ENCODE measurements around the gene PTPN1.
"Not testable (repeated sequence)": the region's sequence is repeated elsewhere in the genome, so short reads cannot be mapped to it uniquely, and the experiment has no call there.

Gene PTPN1

DNA sequence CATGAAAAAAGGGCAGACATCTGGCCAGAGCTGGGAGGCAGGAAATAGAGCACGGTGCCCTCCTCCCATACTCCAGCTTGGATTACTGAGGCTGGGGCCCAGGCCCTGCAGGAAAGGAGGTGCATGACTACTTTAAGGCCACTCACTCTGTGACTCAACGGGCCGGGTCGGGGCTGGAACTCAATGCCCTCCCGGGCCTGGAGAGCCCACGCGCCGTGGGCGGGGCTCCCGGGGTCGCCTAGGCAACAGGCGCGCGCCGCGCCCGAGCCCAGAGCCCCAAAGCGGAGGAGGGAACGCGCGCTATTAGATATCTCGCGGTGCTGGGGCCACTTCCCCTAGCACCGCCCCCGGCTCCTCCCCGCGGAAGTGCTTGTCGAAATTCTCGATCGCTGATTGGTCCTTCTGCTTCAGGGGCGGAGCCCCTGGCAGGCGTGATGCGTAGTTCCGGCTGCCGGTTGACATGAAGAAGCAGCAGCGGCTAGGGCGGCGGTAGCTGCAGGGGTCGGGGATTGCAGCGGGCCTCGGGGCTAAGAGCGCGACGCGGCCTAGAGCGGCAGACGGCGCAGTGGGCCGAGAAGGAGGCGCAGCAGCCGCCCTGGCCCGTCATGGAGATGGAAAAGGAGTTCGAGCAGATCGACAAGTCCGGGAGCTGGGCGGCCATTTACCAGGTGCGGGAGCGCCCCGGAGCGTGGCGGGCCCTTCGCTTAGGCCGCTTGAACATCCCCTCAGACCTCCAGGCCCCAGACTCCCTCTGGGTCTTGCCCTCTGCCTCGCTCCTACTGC, at the start of gene PTPN1:
Gene PTPN1, plus strand, starts transcription at position 461 of the 783 bp plus-strand sequence. Its CDS starts 145 bp downstream, at position 606.
- peak; percentile 100 for DNase-seq (ENCODE audit: insufficient read length, low spot score)
- peak; percentile 99 for FAIRE-seq

DNA sequence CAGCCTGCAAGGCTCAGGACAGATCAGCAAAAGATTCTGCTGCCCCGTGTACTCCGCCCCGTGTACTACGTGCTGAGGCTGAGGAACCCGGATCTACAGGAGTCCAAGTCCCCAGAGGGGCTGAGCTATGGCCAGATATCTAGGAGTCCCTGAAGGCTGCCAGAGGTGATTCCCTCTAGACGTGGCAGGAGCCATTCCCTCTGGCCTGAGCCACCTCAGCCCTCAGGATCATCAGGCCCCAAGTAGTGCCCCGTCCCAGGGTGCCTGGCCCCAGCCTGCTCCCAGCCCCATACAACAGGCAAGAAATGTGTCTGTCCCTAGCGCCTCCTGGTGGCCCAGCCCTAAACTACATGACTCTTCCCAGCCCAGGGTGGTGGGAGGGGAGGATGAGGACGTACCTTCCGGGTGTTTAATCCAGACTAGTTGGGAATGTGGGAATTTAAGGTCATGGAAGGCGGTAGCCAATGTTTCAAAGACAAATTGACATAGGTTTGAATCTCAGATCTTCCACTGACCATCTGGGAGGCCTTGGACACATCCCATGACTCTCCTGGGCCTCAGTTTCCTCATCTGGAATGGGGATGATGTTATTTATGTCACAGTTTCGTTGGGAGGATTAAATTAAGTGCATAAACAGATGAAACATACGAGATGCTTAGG, 49.4 kb upstream of the PTPN1 start:
- FAIRE-seq (peak; percentile 95), DNase-seq (ENCODE audit: insufficient read length, low spot score) (peak; percentile 99)

DNA sequence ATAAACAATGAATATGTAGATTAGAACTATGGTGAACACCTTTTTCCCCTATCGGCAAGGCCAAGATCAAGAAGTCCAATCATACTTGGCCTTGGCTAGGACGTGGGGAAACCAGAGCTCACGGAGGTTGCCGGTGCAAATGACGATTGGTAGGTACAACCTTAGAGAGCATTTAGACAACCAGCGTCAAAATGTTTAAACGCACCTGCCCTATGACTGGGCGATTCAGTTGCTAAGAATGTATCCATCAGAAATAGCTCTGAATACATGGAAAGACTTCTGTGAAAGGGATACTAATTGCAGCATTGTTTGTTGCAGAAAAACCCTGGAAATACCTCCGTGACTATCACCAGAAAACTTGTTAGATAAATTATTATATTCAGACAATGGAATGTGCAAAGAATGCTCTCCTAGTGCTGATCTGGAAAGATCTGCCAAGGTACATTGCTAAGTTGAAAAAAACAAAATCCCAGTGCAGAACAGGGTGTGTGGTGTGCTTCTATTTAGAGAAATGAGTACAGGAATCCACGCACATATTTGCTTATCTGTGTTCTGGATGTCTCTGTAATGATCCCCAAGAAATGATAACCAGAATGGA, 48.0 kb upstream of the PTPN1 start:
- no peak for FAIRE-seq
- no peak for DNase-seq (ENCODE audit: insufficient read length, low spot score)

DNA sequence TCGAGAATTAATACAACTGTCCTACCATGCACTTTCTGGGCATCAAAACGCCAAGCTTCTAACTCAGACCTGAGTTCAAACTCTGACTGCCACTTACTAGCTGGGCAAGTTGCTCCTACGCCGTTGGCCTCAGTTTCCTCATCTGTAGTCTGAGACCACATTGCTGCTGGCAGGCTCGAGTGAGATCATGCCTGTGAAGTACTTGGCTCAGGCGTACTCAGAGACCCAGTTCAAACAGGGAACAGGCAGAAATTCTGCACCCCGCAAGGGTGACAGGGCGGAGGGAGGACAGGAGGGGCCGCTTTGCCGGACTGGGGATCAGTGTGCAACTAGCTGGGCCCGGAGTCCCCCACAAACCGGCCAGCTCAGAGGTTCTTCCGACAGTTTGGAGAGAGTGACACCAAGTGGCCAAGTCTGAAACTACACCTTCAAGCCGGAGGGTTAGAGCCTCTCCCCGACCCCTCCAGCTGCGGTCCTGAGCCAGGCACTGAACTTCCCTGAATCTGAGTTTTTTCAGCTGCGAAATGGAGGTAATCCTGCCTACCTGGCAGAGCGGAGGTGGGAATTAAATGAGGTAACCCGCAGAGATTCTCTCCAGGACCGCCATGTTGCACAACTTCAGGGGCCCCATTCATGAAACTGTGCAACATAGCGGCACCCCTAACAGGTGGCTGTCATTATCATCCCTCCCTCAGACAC, 46.0 kb upstream of the PTPN1 start:
- DNase-seq (ENCODE audit: insufficient read length, low spot score) (peak; percentile 87), FAIRE-seq (peak; percentile 60)

DNA sequence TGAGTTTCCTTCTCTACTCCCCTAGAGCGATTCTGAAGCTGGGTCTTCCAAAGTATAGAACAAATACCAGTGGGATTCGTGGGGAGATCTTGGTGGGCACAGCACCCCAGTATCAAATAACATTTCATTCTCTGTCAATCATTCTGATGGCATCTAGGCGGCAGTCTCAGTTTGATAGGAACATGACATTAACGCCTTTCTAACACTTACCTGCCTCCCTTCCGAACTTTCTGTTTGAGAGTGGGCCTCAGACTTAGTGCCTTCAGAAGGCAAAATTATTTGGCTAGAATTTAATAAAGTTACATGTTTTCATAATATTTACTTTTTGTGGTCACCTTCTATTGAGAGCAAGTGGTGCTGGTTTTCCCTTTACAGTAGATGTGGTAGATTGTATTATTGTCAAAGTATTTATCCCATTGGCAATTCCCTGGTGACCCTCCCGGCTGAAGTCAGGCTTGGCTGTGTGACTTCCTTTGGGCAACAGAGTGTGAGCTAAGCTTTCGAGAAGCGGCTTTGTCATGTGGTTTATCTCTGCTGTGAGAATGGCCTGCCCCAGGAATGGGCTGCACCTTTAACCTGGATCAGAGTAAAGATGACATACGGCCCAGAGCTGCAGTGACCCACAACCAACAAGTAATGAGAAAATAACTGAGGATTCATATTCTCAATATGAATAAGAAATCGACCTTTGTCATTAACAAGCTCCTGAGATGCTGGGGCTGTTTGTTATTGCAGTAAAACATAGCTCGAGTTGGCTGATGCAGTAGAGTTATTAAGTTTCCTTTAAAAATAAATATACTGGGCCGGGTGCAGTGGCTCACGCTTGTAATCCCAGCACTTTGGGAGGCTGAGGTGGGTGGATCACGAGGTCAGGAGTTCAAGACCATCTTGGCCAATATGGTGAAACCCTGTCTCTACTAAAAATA, 45.2 kb upstream of the PTPN1 start:
- FAIRE-seq (no peak), DNase-seq (ENCODE audit: insufficient read length, low spot score) (no peak)

DNA sequence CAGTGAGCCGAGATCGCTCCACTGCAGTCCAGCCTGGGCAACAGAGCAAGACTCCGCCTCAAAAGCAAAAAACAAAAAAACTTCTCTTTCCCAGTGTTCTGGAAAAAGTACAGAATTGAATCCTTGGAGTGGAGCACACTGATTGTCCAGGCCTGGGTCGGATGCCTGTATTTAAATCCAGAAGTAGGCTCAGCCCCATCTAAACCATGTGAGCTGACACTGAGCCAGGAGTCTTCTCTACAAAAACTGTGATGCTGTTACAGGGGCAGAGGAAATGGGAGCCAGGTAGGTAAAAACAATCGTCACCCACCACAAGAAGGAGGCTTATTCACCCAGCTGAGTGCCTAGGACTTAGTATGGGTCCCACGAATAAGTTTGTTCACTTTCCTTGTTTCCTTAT, 43.0 kb upstream of the PTPN1 start:
- no peak for FAIRE-seq
- DNase-seq (ENCODE audit: insufficient read length, low spot score) = no peak

DNA sequence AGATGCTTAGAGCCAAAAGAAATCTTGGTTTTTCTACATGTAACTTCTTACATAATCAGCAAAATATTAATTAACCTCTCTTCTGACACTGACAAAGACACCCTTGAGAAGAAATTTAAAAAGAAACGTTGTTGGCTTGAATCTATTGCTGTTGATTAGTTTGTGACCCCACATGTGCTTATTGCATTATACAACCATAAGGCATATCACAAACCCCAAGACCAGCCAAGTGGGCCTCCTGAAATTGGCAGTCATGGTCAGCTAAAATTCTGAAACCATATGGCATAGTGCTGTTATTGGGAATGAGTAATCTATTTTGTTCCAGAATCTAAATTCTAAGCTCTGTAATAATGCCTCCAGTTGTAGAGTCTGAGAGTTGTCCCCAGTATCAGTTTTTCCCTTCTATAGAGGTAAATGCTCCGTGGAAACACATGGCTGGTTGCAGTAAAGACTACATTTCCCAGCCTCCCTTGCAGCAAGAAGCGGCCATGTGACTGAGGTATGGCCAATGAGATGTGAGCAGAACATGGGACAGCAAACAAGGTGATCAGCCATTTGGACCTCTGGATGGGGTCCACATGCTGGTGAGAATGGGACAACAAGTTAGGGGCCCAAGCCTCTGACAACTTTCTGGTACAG, 42.3 kb upstream of the PTPN1 start:
- FAIRE-seq = peak; percentile 91
- DNase-seq (ENCODE audit: insufficient read length, low spot score) = peak; percentile 81

DNA sequence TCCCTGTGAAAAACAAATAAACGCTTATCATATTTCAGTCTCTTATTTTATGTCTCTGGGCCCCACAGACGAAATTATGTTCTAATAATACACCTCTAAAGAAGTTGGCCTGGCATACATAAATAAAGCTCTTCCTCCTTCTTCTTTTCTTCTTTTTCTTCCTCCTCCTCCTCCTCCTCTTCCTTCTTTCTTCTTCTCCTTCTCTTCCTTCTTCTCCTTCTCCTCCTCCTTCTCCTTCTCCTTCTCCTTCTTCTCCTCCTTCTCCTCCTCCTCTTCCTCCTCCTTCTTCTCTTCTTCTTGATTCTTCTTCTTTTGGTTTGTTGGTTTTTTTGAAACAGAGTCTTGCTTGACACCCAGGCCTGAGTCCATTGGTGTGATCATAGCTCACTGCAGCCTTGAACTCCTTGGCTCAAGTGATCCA, 41.8 kb upstream of the PTPN1 start:
- FAIRE-seq = no peak
- no peak for DNase-seq (ENCODE audit: insufficient read length, low spot score)

DNA sequence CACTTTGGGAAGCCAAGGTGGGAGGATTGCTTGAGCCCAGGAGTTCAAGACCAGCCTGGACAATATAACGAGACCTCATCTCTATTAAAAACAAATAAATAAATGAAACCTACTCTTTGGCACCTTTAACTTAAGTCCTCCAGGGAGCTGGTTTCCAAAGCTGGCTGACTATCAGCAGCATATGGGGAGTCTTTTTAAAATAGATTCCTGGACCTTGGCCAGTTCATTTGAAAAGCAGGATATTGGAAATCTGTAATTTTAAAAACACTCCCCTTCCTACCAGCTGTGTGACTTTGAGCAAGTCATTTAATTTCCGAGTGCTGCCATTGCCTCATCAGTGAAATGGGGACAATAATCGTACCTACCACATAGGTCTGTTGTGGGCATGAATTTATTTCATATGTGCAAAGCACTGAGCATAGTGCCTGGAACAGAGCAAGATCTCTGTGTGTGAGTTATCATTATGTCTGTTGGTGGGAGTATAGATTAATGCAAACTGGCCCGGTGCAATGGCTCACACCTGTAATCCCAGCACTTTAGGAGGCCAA, 40.9 kb upstream of the PTPN1 start:
- FAIRE-seq (no peak), DNase-seq (ENCODE audit: insufficient read length, low spot score) (no peak)

DNA sequence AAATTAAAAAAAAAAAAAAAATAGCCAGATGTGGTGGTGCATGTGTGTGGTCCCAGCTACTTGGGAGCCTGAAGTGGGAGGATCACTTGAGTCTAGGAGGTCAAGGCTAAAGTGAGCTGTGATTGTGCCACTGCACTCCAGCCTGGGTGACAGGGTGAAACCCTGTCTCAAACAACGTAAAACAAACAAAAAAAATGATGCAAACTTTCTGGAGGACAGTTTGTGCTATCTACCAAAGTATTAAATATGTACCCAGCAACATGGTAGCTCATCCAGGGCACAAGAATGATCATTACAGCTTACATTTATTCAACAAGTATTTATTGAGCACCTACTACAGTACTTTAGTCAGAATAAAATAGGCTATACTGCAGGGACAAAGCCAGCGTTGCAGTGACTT, 40.4 kb upstream of the PTPN1 start:
- DNase-seq (ENCODE audit: insufficient read length, low spot score) = no peak
- peak; percentile 42 for FAIRE-seq

DNA sequence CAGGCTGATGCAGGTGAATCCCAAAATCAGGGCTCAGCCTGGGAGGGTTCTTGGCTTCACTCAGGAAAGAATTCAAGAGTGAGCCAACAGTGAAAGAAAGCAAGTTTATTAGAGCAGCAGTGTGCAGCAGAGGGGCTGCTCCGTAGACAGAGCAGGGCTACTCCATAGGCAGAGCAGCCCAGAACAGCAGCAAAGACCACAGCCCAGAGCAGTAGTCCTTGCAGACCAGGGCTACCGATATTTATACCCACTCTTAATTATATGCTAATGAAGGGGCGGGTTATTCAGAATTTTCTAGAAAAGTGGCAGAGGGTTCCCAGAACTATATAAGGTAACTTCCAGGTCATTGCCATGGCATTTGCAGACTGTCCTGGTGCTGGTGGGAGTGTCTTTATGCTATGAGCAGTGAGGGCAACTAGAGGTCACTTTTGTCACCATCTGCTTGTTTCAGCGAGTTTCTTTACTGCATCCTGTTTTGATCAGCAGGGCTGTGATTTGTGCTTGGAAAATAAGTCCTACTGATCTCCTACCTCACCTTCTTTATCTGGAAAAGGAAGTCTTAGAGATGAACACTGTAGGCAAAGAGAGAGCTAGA, 39.8 kb upstream of the PTPN1 start:
- peak; percentile 9 for FAIRE-seq
- DNase-seq (ENCODE audit: insufficient read length, low spot score) = no peak

DNA sequence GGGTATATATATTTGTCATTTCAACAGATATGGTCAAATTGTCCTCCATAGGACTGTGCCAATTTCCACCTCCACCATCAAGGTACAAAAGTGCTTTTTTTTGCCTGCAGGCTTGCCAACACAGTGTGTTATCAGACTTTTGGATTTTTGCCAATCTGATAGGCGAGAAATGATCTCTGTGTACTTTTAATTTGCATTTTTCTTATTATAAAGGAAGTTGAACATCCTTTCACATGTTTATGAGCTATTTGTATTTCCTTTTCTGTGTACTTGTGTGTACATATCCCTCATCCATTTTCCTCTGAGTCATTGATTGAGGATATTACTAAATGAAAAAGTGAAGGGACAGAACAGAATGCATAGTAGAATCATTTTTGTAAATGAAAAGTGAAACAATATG, 39.0 kb upstream of the PTPN1 start:
- DNase-seq (ENCODE audit: insufficient read length, low spot score) = no peak
- no peak for FAIRE-seq

DNA sequence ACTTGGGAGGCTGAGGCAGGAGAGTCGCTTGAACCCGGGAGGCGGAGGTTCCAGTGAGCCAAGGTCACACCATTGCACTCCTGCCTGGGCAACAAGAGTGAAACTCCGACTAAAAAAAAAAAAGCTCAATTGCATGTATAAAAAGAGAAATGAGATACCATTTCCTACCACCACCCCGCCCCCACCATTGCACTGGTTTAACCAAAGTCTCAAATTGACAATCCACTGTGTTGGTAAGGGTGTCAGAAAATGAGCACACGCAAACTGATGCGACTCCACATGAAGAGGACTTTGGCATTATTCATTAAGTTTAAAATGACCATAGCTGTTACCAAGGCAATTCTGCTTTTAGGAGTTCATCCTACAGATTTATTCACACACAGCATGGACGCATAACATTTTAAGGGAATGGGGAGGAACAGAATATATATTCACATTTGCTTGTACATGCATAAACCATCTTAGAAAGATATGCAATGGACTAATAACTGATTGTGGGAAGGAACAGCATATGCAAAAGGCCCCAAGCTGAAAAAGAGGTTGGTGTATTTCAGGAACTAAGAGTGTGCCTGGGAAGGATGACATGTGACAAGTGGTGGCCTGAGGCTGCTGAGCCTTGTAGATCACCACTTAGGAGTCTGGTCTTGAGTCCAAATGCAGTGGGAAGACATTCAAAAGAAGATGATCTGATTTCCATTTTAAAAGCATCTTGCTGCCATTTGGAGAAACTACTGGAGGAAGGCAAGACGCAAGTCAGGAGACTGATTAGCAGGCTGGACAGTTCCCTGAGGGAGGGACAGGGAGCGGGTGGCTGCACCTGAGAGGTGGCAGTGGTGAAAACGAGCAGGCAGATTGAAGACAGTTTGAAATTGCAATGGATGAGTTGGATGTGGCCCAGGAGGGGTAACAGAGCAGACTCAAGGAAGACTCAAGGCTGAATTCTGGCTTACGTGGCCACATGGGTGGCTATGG, 37.2 kb upstream of the PTPN1 start:
- DNase-seq (ENCODE audit: insufficient read length, low spot score) (no peak), FAIRE-seq (peak; percentile 77)

DNA sequence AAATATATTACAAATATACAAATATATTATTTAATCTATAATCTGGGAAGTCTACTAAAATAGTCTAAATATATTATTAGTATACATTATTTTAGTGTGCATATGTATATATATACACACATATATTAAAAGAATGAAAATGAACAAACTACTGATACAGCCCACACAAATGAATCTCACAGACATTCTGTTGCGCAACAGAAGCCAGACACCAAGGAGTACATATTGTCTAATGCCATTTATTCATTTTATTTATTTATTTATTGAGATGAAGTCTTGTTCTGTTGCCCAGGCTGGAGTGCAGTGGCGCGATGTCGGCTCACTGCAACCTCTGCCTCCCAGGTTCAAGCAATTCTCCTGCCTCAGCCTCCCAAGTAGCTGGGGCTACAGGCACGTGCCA, 35.8 kb upstream of the PTPN1 start:
- FAIRE-seq; DNase-seq (ENCODE audit: insufficient read length, low spot score): not testable (repeated sequence)

DNA sequence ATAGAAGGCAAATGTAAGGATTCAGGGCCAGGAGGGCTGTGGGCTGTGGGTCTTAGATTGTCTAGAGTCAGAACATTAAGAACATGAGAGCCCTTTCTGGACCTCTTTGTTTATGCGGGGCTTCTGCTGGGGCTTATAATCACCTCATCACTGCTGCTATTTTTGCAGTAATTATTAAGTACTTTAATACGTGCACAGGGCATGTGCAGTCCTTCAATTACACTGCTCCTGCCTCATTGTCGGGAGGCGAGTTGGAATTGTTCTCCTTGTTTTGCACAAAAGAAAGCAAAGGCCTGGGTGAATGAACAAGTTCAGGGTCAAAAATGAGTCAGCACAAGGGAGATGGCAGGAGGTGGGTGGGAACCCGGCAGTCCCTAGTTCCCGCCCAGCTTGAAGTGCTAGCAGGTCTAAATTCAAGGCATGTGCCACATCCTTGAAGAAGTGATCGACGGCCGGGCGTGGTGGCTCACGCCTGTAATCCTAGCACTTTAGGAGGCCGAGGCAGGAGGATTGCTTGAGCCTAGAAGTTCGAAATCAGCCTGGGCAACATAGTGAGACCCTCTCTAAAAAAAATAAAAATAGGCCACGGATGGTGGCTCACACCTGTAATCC, 34.4 kb upstream of the PTPN1 start:
- peak; percentile 4 for FAIRE-seq
- DNase-seq (ENCODE audit: insufficient read length, low spot score) = peak; percentile 81

DNA sequence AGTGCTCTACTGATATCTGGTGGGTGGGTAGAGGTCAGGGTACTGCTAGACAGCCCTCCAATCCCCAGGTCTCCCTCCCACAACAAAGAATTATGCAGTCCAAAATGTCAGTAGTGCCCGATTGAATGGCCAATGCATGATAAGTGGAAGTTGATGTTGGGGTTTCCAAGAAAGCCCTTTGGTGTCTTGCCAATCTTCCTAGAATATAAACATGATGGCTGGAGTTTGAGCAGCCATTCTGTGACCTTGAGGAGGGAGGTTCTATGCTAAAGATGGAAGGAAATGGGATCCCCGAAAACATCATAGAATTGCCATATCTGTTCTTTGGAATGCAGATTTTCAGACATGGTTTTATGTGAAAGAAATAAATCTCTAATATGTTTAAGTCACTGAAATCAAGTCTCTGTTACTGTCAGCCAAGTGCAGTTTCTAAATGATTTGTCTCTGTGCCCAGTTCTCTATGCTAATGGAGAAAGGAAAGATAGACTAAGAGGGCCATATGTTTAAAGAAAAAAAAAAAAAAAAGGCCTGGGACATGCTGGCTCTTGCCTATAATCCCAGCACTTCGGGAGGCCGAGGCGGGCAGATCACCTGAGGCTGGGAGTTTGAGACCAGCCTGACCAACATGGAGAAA, 32.8 kb upstream of the PTPN1 start:
- FAIRE-seq (no peak), DNase-seq (ENCODE audit: insufficient read length, low spot score) (no peak)

Measured in HTR-8/SVneo (cell line).